AG04450 (cell line): ENCODE data around the gene BTAF1. TPM values are rescaled to one million over a fixed set of nuclear protein-coding genes. Genes with fewer than 3 reads are reported as not detected.

Experiments
- CTCF ChIA-PET: fragments of 300-600, 350-600 bp; formaldehyde crosslinking; extraction: SDS; loops from one replicate; lab custom pipeline; 2022; ENCODE audit warnings: antibody characterized with exemption, inconsistent platforms; lab: Charles Lee
- POLR2A ChIA-PET: fragments of 350-600 bp; formaldehyde crosslinking; extraction: SDS; loops from one replicate; lab custom pipeline; 2021; ENCODE audit warnings: antibody characterized with exemption, inconsistent platforms; lab: Yijun Ruan, JAX
- DNase-seq: peaks from one replicate; pipeline ENCODE4 v3.0.0-alpha.2; 2011; ENCODE audit warnings: low read depth, low spot score
- H3K27ac ChIP-seq: one replicate; pipeline ENCODE4 v1.5.1; 2012; ENCODE audit warnings: low read depth, low read length, control low read depth
- H3K27me3 ChIP-seq: one replicate; pipeline ENCODE4 v1.6.0; 2012; ENCODE audit warnings: low read length; ENCODE audit not compliant: control insufficient read depth, insufficient read depth
- H3K4me3 ChIP-seq: 2 replicates; pipeline ENCODE4 v1.5.1; 2011; ENCODE audit warnings: mild to moderate bottlenecking, low read depth, low read length, control low read depth
- H3K9me3 ChIP-seq: 2 replicates; pipeline ENCODE4 v1.5.1; 2012; ENCODE audit warnings: low read length; ENCODE audit not compliant: control insufficient read depth, insufficient read depth
- polyA plus RNA-seq: library from polyadenylated mRNA; depleted of rRNA; stranded (reverse); fragments of >200 nt; gene quantifications from 2 replicates; pipeline ENCODE4 v1.2.3, GENCODE V29; 2011
- TF ChIP-seq, protein P1 (sequence below): IDR thresholded peaks from 2 replicates; pipeline ENCODE4 v1.5.1; 2011; ENCODE audit warnings: low read depth, low read length, control low read depth, inconsistent platforms

BTAF1 gene
- polyA plus RNA-seq, 1 experiment, result 35.0 TPM

DNA sequence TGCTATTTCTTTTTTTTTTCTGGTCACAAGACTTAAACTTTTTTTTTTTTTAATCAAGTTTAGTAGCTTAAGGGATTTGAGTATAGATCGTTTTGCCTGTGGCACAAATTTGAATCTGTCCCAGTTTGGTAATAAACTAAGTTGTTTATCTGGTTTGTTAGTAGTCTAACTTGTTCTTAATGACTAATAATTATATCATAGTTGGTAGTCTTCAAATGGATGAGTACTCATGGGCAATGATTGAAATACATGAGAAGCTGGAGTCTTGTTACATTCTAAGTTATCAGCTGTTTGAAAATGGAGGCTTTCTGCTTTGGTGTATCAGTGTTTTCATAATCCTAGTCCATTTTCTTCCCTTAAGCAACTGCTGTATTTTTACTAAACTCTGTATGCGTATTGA, 12.3 kb downstream of the BTAF1 start:
- H3K27me3 ChIP-seq, result no peaks in the 10 kb centered on the region
- no peak for DNase-seq
- CTCF ChIA-PET, result interaction anchor here (0.6 to 0.7 kb wide), 2 partner anchors 29 to 152 kb away, joined by 3 to 4 read pairs; no protein-coding TSS in a partner anchor
- no peaks in the 10 kb centered on the region for H3K9me3 ChIP-seq
- TF ChIP-seq, protein P1, sequence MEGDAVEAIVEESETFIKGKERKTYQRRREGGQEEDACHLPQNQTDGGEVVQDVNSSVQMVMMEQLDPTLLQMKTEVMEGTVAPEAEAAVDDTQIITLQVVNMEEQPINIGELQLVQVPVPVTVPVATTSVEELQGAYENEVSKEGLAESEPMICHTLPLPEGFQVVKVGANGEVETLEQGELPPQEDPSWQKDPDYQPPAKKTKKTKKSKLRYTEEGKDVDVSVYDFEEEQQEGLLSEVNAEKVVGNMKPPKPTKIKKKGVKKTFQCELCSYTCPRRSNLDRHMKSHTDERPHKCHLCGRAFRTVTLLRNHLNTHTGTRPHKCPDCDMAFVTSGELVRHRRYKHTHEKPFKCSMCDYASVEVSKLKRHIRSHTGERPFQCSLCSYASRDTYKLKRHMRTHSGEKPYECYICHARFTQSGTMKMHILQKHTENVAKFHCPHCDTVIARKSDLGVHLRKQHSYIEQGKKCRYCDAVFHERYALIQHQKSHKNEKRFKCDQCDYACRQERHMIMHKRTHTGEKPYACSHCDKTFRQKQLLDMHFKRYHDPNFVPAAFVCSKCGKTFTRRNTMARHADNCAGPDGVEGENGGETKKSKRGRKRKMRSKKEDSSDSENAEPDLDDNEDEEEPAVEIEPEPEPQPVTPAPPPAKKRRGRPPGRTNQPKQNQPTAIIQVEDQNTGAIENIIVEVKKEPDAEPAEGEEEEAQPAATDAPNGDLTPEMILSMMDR, result no peak
- H3K4me3 ChIP-seq, result no peak overlapping the region
- no peak overlapping the region for H3K27ac ChIP-seq
- POLR2A ChIA-PET, result no interaction called here

DNA sequence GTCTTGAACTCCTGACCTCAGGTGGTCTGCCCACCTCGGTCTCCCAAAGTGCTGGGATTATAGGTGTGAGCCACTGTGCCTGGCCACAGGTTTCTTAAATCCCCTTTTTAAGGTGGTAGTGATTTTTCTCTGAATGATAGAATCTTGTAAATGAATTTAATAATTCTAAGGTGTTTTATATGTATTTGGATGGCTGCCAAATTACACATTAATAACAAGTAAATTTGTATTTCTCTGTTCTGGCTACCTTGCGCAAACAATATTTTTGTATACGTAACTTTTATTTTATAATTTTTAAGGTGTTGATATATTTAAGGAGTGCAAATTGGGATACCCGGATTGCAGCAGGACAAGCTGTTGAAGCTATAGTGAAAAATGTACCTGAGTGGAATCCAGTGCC, 16.1 kb downstream of the BTAF1 start:
- H3K9me3 ChIP-seq, result no peaks in the 10 kb centered on the region
- H3K27ac ChIP-seq, result no peak overlapping the region
- no peaks in the 10 kb centered on the region for H3K27me3 ChIP-seq
- DNase-seq, result no peak
- TF ChIP-seq, protein P1, result no peak
- H3K4me3 ChIP-seq, result no peak overlapping the region
- CTCF ChIA-PET, result interaction anchor here (0.8 kb wide), 1 partner anchor 1028 kb away, joined by 4 read pairs; no protein-coding TSS in a partner anchor
- POLR2A ChIA-PET, result no interaction called here

DNA sequence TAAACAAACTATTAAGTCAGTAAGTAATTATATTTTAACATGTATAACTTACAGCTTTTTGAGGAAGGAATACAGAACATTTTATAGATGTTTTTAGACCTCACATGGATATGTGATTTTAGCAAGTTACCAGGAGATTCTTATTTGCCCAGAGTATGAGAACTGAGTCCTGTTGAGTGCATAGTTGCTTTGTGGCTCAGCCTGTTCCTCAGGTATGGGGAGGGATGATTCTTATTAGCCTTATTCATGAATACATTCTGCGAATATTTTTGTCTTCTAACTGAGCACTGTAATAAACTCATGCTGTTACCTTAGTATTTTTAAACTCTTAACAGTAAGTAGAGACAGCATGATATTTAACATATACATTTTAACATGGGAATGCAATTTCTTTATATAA, 17.9 kb downstream of the BTAF1 start:
- no peak overlapping the region for H3K27ac ChIP-seq
- no peaks in the 10 kb centered on the region for H3K9me3 ChIP-seq
- H3K27me3 ChIP-seq, result no peaks in the 10 kb centered on the region
- ChIA-PET CTCF (interaction anchor here (0.5 to 0.6 kb wide), 2 partner anchors 24 to 544 kb away, joined by 4 to 14 read pairs; no protein-coding TSS in a partner anchor), POLR2A (interaction anchor here (0.6 kb wide), 1 partner anchor 21 kb away, joined by 4 read pairs; no protein-coding TSS in a partner anchor)
- H3K4me3 ChIP-seq, result no peak overlapping the region
- TF ChIP-seq, protein P1, result no peak
- DNase-seq, result no peak

DNA sequence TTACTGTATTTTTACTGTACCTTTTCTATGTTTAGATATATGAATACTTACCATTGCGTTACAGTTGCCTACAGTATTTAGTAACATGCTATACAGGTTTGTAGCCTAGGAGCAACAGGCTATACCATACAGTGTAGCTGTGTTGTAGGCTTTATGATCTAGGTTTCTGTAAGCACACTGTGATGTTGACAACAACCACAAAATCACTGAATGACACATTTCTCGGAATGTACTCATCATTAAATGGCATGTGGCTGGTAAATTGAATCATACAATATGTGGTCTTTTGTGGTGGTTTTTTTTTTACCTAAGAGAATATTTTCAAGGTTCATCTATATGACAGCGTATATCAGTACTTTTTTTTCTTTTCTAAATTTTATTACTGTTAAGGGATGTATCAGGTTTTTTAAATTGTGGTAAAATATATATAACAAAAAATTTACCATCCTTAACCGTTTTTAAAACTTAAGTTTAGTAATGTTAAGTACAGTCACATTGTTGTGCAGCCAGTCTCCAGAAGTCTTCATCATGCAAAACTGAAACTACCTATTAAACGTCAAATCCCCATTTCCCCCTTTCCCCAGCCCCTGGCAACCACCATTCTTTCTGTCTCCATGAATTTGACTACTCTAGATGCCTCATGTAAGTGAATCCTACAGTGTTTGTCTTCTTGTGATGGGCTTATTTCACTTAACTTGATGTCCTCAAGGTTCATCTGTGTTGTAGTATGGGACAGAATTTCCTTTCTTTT, 21.5 kb downstream of the BTAF1 start:
- no peak for DNase-seq
- POLR2A ChIA-PET, result no interaction called here

More for the DNA sequence above, 21.5 kb downstream of the BTAF1 start:
- Histone ChIP-seq H3K27ac (no peak overlapping the region), H3K4me3 (no peak overlapping the region), H3K27me3 (no peaks in the 10 kb centered on the region), H3K9me3 (no peaks in the 10 kb centered on the region)
- CTCF ChIA-PET, result no interaction called here
- TF ChIP-seq, protein P1, result no peak
